Lung (tissue), 12 donors: ENCODE data around the gene ADH1C. TPM values are rescaled to one million over a fixed set of nuclear protein-coding genes. Genes with fewer than 3 reads are reported as not detected.

Experiments used
- ATAC-seq: fragments of 200-7000 bp; cut with Tn5 transposase; one replicate; pipeline ENCODE4 v1.9.1; 2020; ENCODE audit warnings: moderate number of reproducible peaks; ENCODE audit not compliant: insufficient read depth, low FRiP score
- DNase-seq, 3 donors: peaks; one replicate each; pipeline ENCODE4 v3.0.0-alpha.2; 2013 to 2017
- H3K27ac ChIP-seq, 2 donors: one replicate each; pipeline ENCODE4 v1.5.1; 2013; ENCODE audit warnings: mild to moderate bottlenecking in 2 of 2, moderate library complexity in 2 of 2, control low read depth in 1 of 2, inconsistent platforms in 1 of 2, low read depth in 1 of 2, low read length in 1 of 2
- H3K27me3 ChIP-seq, 3 donors: one replicate each; pipeline ENCODE4 v1.5.1; 2013; ENCODE audit warnings: low read length in 2 of 3; ENCODE audit not compliant: control insufficient read depth in 3 of 3, insufficient read depth in 3 of 3
- H3K36me3 ChIP-seq, 4 donors: one replicate each; pipeline ENCODE4 v1.5.1; 2013; ENCODE audit warnings: low read length in 4 of 4, mild to moderate bottlenecking in 1 of 4, moderate library complexity in 1 of 4; ENCODE audit not compliant: control insufficient read depth in 4 of 4, insufficient read depth in 4 of 4
- H3K4me1 ChIP-seq, 5 donors: one replicate each; pipeline ENCODE4 v1.5.1; 2013; ENCODE audit warnings: low read length in 5 of 5, mild to moderate bottlenecking in 2 of 5, moderate library complexity in 1 of 5; ENCODE audit not compliant: control insufficient read depth in 5 of 5, insufficient read depth in 5 of 5
- H3K4me3 ChIP-seq: one replicate; pipeline ENCODE4 v1.5.1; 2013; ENCODE audit warnings: mild to moderate bottlenecking, control low read depth, moderate library complexity
- H3K9ac ChIP-seq, 2 donors: one replicate each; pipeline ENCODE4 v1.5.1; 2013; ENCODE audit warnings: low read length in 2 of 2, control low read depth in 1 of 2; ENCODE audit not compliant: insufficient read depth in 1 of 2
- H3K9me3 ChIP-seq, 4 donors: one replicate each; pipeline ENCODE4 v1.5.1; 2013; ENCODE audit warnings: low read length in 3 of 4, mild to moderate bottlenecking in 1 of 4, moderate library complexity in 1 of 4; ENCODE audit not compliant: control insufficient read depth in 4 of 4, insufficient read depth in 3 of 4
- WGBS, 2 donors: extraction: QIAGEN DNeasy Blood & Tissue Kit; methylation state at CpG; one replicate each; pipeline ENCODE4 v1.1.7; 2013; 5-methylcytosine and 5-hydroxymethylcytosine counted together
- polyA plus RNA-seq, 2 donors: library from polyadenylated mRNA; stranded (reverse); fragments of 200-250 nt; gene quantifications; one replicate each; pipeline ENCODE4 v1.2.1, GENCODE V29; 2013
- total RNA-seq, 2 donors: library from RNA; depleted of rRNA in 1 of 2; stranded (reverse); fragments of >200 nt in 1 of 2; gene quantifications; one replicate each; pipeline ENCODE4 v1.2.1, GENCODE V29; 2014 to 2021
- TF ChIP-seq, protein P1 (sequence below): IDR thresholded peaks from 2 replicates; pipeline ENCODE4 v1.5.1; 2012; ENCODE audit warnings: mild to moderate bottlenecking; ENCODE audit errors: control extremely low read depth, extremely low read depth
- donor health status: control.
- donor health status: control.
- donor health status: Bipolar disorder and iron deficiency.
- donor health status: healthy.
- donor health status: DM: yes; HTN: yes; CAD: no.

The ADH1C gene
- total and polyA plus RNA-seq, 4 donors = 2.6 to 14.8 (median 6.4) TPM

DNA sequence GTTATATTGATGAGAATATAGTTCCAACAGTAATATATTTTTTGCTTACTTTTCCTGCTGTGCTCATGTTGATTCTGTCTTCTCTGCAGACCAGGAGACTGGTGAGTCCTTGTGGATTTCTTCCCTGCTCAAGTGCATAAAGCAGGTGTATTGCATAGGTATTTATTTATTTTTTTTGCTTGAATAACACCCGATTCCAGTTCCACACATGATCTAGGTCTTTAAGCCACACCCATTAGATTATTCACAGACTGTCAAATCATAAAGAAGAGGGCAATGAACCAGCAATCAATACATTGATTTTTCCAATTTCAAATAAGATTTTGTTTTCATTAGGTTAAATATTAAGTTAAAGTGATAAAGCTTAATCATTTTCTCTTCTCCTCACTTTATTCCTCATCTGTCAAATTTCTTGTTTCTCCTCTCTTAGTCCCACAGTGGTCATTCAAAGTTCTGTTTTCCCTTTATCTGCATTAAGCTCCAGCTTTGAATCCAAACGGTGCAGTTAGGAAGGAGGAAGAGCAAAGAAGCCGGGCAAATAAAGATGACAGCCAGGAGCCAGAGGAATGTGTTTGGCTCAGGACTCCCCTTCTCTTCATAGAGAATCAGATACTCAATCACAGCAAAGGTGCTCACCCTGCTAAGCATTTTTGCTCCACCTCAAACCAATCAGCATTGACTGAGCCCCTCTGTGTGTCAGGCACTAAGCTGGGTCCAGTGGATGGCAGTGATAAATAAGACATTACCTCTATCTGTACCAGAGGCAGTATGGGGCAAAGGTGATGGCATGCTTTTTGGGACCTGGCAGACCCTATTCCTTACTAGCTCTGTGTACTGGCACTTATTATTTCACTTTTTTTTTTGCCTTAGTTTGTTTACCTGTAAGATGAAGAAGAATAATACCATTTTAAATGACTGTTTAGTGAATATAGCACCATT is 61.4 kb downstream of the ADH1C start, which contains the start of gene ADH1A:
TSS of gene ADH1A (minus strand) at position 138 of the 939 bp plus-strand sequence. CDS start at position 67, 71 bp downstream.
- TF ChIP-seq, protein P1, sequence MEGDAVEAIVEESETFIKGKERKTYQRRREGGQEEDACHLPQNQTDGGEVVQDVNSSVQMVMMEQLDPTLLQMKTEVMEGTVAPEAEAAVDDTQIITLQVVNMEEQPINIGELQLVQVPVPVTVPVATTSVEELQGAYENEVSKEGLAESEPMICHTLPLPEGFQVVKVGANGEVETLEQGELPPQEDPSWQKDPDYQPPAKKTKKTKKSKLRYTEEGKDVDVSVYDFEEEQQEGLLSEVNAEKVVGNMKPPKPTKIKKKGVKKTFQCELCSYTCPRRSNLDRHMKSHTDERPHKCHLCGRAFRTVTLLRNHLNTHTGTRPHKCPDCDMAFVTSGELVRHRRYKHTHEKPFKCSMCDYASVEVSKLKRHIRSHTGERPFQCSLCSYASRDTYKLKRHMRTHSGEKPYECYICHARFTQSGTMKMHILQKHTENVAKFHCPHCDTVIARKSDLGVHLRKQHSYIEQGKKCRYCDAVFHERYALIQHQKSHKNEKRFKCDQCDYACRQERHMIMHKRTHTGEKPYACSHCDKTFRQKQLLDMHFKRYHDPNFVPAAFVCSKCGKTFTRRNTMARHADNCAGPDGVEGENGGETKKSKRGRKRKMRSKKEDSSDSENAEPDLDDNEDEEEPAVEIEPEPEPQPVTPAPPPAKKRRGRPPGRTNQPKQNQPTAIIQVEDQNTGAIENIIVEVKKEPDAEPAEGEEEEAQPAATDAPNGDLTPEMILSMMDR = no peak
- Histone ChIP-seq H3K4me1 (peaks cover 0 to 5% (median 0%) of the 10 kb centered on the region in 5 donors), H3K9ac (no peak within 1 kb of the TSS), H3K36me3 (peaks cover 0 to 12% (median 5%) of the 10 kb centered on the region in 4 donors), H3K27me3 (no peaks in the 10 kb centered on the region), H3K27ac (no peak within 1 kb of the TSS), H3K9me3 (peaks cover 0 to 14% (median 2%) of the 10 kb centered on the region in 4 donors), H3K4me3 (no peak within 1 kb of the TSS)
- ATAC-seq (no peak), DNase-seq (no peak)
- WGBS, 2 donors = 62 to 64% methylated on average over 3 of the region's 3 CpGs

Other genes with a start within 250 kb of the ADH1C start
- gene ADH4, start 208.4 kb downstream of the ADH1C start, total RNA-seq = under 1 TPM; 0.18 to 0.68 TPM
- gene ADH4, start 208.4 kb downstream of the ADH1C start, polyA plus RNA-seq = under 1 TPM; 0.12 to 0.16 TPM
- gene ADH6, start 133.5 kb downstream of the ADH1C start, total RNA-seq = 1 to 10 TPM in 1 of 2 donors, under 1 TPM in 1; 0.43 to 2.2 TPM
- gene ADH6, start 133.5 kb downstream of the ADH1C start, polyA plus RNA-seq = under 1 TPM; 0.16 to 0.33 TPM
- 1 to 10 TPM in 1 of 2 donors, under 1 TPM in 1; 0.23 to 1.4 TPM for gene ADH1A, start 61.8 kb downstream of the ADH1C start, total RNA-seq
- gene ADH1A, start 61.8 kb downstream of the ADH1C start, polyA plus RNA-seq = under 1 TPM in 1 of 2 donors, not detected in 1; 0.06 TPM
- gene ADH1B, start 31.3 kb downstream of the ADH1C start, total RNA-seq = 1,000 to 10,000 TPM in 1 of 2 donors, 100 to 1,000 TPM in 1; 364 to 1,115 TPM
- 100 to 1,000 TPM; 106 to 186 TPM for gene ADH1B, start 31.3 kb downstream of the ADH1C start, polyA plus RNA-seq
- 1 to 10 TPM in 1 of 2 donors, under 1 TPM in 1; 0.71 to 5.4 TPM for gene ADH7, start 82.6 kb upstream of the ADH1C start, total RNA-seq
- 1 to 10 TPM; 1.9 to 3.9 TPM for gene ADH7, start 82.6 kb upstream of the ADH1C start, polyA plus RNA-seq
- not detected for gene C4orf17, start 158.3 kb upstream of the ADH1C start, total RNA-seq
- gene C4orf17, start 158.3 kb upstream of the ADH1C start, polyA plus RNA-seq = not detected
- gene TRMT10A, start 211.3 kb upstream of the ADH1C start, total RNA-seq = 10 to 100 TPM in 1 of 2 donors, 1 to 10 TPM in 1; 3.9 to 12.2 TPM
- gene TRMT10A, start 211.3 kb upstream of the ADH1C start, polyA plus RNA-seq = 1 to 10 TPM; 3.0 to 5.6 TPM
- under 1 TPM; 0.40 to 0.57 TPM for gene MTTP, start 222.1 kb upstream of the ADH1C start, total RNA-seq
- under 1 TPM; 0.04 to 0.10 TPM for gene MTTP, start 222.1 kb upstream of the ADH1C start, polyA plus RNA-seq